NCI-H345 (cell line): ENCODE measurements around the gene LIN37.
"Not testable (repeated sequence)": the region's sequence is repeated elsewhere in the genome, so short reads cannot be mapped to it uniquely, and the experiment has no call there.

Source experiments
- DNase-seq: peaks from one replicate; lab custom pipeline; 2025; lab: John Stamatoyannopoulos, UW

Gene LIN37

DNA sequence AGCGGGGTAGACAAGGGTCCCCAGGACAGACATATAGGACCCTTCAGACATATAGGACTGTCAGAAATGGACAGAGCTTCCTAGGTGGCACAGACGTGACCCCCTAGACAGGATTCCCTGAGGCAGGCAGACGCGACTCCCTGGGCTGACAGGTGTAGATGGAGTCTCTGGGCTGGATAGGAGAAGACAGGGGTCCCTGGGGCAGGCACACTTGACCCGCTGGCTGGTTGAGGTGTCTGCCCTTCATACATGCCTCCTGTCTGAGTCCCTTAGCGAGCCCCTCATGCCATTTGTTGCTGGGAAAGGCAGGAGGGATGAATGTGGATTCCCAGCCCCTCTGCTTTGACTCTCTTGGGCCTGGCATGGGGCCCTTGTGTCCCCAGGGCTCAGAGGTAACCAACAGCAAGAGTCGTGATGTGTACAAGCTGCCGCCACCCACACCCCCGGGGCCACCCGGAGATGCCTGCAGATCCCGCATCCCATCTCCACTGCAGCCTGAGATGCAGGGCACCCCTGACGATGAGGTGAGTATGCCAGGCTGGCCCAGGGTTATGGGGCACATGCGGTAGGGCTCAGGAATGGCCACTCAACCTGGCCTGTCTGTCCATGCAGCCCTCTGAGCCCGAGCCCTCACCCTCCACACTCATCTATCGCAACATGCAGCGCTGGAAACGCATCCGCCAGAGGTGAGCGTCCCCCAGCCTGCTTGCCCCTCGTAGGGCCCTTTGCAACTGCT, 5.4 kb downstream of the LIN37 start:
- DNase-seq = no peak

DNA sequence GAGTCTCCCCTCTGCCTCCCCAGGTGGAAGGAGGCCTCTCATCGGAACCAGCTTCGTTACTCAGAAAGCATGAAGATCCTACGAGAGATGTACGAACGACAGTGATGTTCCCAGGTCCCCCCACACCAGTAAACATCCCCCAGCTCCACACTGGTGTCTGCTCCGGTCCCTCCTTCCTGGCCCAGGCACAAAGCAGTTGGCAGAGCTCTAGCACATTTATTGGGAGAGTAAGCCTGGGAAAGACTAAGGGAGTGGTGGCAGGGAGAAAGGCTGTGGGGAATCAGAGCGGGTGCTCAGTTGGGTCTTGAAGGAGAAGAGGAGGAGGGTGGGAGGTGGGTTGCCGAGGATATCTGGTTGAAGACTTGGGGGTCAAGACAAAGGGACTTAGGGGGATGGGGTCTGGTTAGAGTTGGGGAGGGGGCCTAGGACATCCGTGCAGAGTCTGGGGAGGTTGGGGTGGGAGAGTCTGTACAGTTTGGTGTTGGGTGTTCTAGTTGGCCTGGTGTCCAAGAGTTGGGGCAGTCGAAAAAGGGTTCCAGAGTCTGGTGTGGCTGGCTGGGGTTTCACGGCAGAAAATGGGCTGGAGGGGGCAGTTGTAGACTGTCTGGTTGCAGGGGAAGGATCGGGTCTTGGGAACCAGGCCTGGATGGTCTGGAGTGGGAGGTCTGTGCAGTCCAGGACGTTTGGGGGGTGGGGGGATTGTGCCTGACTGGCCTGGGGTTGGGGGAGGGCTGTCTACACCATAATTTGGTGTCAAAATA, 6.2 kb downstream of the LIN37 start:
- DNase-seq = no peak

DNA sequence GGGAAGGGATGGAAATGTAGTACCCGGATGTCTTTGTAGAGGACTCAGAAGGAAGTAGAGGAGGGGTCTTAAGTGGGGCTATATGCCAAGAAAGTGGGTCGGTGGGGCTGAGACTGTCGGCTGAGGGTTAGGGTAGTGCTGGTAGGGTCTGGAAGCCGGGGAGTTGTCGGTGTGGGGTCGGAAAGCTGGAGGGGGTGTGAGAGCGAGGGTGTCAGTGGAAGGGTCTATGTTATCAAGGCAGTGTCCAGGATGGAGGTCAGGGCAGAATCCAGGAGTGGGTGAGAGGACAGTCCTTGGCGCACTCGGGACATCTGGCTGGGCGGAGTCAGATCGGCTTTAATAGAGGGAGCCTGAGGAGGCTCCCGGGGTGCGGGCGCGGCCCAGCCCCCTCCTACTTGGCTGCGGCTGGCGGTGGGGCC, 6.8 kb downstream of the LIN37 start:
- no peak for DNase-seq

- no peak for DNase-seq
These were observed 7.4 kb downstream of the LIN37 start for GRCh38 chr19:35755550-35756376.

DNA sequence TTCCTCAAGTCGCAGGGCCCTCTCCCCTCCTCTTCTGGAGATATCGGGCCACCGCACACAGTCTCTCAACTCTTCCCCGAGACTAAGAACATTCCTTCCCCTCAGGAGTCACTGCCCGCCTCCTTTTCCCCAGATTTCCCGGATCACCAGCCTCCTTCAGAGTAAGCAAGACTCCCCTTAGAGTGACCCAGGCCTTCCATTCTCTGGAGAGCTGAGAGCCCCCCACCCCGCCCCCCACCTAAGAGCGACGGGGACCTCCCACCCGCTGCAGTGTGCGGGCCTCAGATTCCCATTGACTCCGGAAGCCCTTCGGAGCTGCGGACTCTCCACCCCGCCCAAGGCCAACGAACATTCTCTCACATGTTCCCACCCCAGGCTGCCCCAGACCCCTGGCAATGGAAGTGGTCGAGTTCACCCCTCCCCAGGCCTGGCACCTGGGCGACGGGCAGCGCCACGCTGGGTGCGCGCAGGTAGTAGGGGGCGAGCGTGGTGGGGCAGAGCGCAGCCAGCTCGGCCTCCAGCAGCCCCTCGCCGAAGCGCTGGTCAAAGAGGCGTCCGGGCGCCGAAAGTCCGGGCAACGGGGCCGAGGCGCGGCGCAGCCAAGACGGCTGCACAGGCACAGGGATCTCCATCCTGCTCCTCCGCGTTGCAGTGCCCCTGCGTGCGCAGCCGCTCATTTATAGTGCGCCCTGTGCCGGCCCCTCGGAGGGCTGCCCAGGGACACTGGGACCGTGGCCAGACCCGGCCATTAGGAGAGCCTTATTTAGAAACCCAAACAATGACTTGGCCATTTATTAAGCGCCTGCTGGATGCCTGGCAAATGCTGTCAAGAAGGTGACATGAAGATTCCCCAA, 8.2 kb downstream of the LIN37 start, which contains the start of gene HSPB6:
Gene HSPB6, minus strand, starts transcription at position 653 of the 854 bp plus-strand sequence. Its CDS starts 21 bp downstream, at position 632.
- no peak for DNase-seq

GRCh38 chr19:35757231-35757748, 8.9 kb downstream of the LIN37 start:
- DNase-seq = peak; percentile 70

GRCh38 chr19:35757749-35758608, 9.6 kb downstream of the LIN37 start, which contains the start of gene PROSER3:
Gene PROSER3 (plus strand): TSS chr19:35758176. CDS start chr19:35758216, 40 bp downstream.
- peak; percentile 100 for DNase-seq

DNA sequence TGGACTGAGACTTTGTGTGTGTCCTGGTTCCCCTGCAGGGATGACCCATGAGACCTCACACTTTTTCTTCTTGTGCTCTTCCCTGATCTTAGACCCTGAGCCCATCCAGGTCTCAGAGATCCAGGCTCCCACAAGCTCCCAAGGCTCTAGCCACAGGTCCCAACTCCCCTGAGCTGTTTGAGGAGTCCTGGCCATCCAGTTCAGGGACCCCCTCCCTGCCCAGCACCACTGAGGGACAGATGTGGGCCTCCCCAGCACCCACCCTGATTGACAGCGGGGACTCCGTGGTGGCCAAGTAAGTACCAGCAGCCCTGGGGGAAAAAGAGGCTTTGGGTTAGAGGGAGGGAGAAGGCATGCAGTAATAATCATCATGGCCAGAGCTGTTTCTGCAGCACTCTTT, 11.3 kb downstream of the LIN37 start:
- no peak for DNase-seq

DNA sequence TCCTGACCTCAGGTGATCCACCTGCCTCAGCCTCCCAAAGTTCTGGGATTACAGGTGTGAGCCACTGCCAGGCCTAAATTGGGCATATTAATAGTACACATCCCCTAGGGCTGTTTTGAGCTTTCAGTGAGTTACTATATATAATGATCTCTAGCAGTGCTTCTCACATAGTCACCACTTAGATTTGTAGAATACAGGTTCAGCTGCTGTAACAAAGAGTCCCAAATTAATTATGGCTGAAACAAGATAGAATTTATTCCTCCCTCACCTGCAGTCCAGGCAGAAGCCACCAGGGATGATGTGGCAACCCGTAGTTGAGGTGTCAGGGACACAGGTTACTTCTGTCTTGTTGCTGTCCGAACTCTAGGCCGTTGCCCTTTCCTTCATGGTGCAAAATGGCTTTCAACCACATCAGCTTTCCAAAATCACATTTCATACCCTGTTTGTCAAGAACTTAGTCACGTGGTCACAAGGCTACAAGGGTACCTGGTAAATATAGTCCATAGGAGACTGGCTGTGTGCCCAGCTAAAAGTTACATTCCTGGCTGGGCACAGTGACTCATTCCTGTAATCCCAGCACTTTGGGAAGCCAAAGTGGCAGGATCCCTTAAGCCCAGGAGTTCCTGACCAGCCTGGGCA, 12.5 kb downstream of the LIN37 start:
- DNase-seq = no peak

GRCh38 chr19:35764432-35765315, 16.3 kb downstream of the LIN37 start:
- DNase-seq = no peak

- DNase-seq = no peak
These were observed 18.3 kb downstream of the LIN37 start for GRCh38 chr19:35766571-35767104.

GRCh38 chr19:35767288-35768081, 19.1 kb downstream of the LIN37 start:
- DNase-seq = no peak

DNA sequence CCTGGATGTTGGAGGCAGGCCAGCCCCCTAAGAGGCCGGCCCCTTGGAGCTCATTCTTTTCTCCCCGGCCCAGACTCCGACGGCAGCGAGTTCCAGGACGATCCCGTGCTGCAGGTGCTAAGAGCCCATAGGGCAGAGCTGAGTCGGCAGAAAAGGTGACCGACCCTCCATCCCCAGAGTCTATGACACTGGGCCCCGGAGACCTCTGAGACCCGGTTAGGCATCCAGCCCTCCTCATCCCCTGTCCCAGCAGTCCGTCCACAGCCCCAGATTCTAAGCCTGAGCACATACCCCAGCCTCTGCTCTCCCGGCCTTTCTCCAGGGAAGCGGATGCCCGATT, 19.7 kb downstream of the LIN37 start:
- DNase-seq = no peak

- not testable (repeated sequence) for DNase-seq
These were observed 24.0 kb downstream of the LIN37 start for GRCh38 chr19:35772362-35772761.

DNA sequence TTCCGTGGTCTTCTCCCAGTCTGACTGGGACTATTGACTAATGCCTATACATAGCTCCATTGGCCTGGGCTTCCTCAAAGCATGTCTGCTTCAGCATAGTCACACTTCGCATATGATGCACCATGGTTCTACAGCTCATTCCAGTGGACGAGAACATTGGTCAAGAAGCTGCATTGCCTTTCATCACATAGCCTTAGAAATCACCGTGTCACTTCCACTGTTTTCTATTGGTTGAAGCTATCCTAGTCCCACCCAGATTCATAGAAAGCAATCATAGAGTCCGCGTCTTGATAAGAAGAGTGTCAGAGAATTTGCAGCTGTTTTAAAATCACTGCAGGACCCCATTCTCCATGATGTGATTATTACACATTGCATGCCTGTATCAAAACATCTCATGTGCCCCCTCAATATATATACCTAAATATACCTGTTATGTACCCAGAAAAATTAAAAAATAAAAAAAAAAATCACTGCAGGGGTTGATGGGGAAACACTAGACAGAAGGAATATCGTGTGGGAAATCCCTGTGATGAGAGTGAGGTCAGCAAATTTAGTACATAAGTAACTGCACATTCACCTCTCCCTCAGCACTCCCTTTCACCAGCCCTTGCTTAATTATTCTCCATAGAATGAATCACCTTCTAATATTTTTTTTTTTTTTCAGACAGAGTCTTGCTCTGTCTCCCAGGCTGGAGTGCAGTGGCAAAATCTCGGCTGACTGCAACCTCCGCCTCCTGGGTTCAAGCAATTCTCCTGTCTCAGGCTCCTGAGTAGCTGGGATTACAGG, 24.8 kb downstream of the LIN37 start:
- DNase-seq = no peak

- DNase-seq = no peak
These were observed 26.1 kb downstream of the LIN37 start for GRCh38 chr19:35774274-35775045.
